ENCODE measurements around the gene RASL10B.

The RASL10B gene

GRCh38 chr17:35766489-35766877 is 35.0 kb downstream of the RASL10B start:
- no peak for DNase-seq

- DNase-seq: no peak
These were observed 35.6 kb downstream of the RASL10B start for GRCh38 chr17:35766903-35767510.

- DNase-seq: no peak
These were observed 37.4 kb downstream of the RASL10B start for GRCh38 chr17:35768797-35769196.

GRCh38 chr17:35769895-35770486 is 38.6 kb downstream of the RASL10B start:
- DNase-seq: no peak

- DNase-seq: no peak
These were observed 41.7 kb downstream of the RASL10B start for GRCh38 chr17:35773129-35773528.

- no peak for DNase-seq
These were observed 42.4 kb downstream of the RASL10B start for GRCh38 chr17:35773679-35774425.

- no peak for DNase-seq
These were observed 43.1 kb downstream of the RASL10B start for GRCh38 chr17:35774499-35774898.

- no peak for DNase-seq
These were observed 43.6 kb downstream of the RASL10B start for GRCh38 chr17:35775039-35775438.

GRCh38 chr17:35775583-35775982 is 44.1 kb downstream of the RASL10B start:
- no peak for DNase-seq

- DNase-seq: no peak
These were observed 47.3 kb downstream of the RASL10B start for GRCh38 chr17:35778641-35779196.

GRCh38 chr17:35780950-35781349 is 49.5 kb downstream of the RASL10B start:
- DNase-seq: no peak

GRCh38 chr17:35784895-35785294 is 53.5 kb downstream of the RASL10B start:
- DNase-seq: no peak

- no peak for DNase-seq
These were observed 55.5 kb downstream of the RASL10B start for GRCh38 chr17:35786941-35787432.

- DNase-seq: no peak
These were observed 57.3 kb downstream of the RASL10B start for GRCh38 chr17:35788477-35789368.

GRCh38 chr17:35790841-35791240 is 59.4 kb downstream of the RASL10B start:
- DNase-seq: no peak

GRCh38 chr17:35791681-35792350 is 60.4 kb downstream of the RASL10B start:
- no peak for DNase-seq

Data from SHP77 (cell line).